PC-3 (cell line): Measurements from ENCODE around the gene CLNK.

ENCODE experiments used
- EZH2 ChIP-seq: fragments of 300-600 bp; sonication (generic); IDR thresholded peaks from one replicate; pipeline ENCODE4 v1.6.1; 2017; ENCODE audit warnings: antibody characterized with exemption, mild to moderate bottlenecking, low read length; ENCODE audit not compliant: unreplicated experiment
- EZH2phosphoT487 ChIP-seq: fragments of 300-600 bp; sonication (generic); IDR thresholded peaks from 2 replicates; pipeline ENCODE4 v1.6.1; 2018; ENCODE audit warnings: mild to moderate bottlenecking, antibody characterized with exemption, low read length, borderline replicate concordance
- TF ChIP-seq, protein P1 (sequence below): fragments of 300-600 bp; sonication (generic); conservative IDR thresholded peaks from 2 replicates; pipeline ENCODE4 v1.5.1; 2017; ENCODE audit warnings: antibody characterized with exemption, low read depth, mild to moderate bottlenecking, low read length

DNA sequence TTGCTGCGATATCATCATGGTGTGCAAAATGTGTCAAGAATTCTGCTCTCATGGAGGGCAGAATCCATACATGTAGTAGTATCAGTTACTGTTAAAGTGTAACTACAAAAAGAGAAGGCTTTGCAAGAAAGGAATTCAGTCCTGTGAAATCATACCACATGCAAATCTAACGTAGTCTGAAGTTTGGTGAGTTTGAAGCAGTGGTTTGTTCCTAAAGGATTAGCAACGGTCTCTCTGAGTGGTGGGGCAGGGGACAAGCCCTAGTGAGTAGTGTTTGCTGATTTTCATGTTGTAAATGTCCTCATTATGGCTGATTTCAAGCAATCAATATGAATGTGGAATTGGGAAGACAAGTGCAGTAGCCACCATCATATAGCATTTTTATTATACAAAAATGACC lies 47.1 kb upstream of the CLNK start:
- TF ChIP-seq, protein P1, sequence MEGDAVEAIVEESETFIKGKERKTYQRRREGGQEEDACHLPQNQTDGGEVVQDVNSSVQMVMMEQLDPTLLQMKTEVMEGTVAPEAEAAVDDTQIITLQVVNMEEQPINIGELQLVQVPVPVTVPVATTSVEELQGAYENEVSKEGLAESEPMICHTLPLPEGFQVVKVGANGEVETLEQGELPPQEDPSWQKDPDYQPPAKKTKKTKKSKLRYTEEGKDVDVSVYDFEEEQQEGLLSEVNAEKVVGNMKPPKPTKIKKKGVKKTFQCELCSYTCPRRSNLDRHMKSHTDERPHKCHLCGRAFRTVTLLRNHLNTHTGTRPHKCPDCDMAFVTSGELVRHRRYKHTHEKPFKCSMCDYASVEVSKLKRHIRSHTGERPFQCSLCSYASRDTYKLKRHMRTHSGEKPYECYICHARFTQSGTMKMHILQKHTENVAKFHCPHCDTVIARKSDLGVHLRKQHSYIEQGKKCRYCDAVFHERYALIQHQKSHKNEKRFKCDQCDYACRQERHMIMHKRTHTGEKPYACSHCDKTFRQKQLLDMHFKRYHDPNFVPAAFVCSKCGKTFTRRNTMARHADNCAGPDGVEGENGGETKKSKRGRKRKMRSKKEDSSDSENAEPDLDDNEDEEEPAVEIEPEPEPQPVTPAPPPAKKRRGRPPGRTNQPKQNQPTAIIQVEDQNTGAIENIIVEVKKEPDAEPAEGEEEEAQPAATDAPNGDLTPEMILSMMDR, result no peak
- no peak for TF ChIP-seq EZH2phosphoT487
- TF ChIP-seq EZH2, result no peak
